Esophagus squamous epithelium (tissue), 4 donors: ENCODE data around the gene THADA.

Experiments used
- CTCF ChIP-seq, 6 experiments: fragments of 450-650 bp in 4 of 6; fragments of 200-600 bp in 2 of 6; sonication (generic) in 2 of 6; IDR thresholded peaks; one replicate each; pipeline ENCODE4 v1.5.1; 2016 to 2019; ENCODE audit warnings: antibody characterized with exemption in 6 of 6, mild to moderate bottlenecking in 4 of 6, moderate library complexity in 4 of 6
- POLR2A ChIP-seq, 4 donors: fragments of 450-650 bp; IDR thresholded peaks; one replicate each; pipeline ENCODE4 v1.6.1; 2017; ENCODE audit warnings: antibody characterized with exemption in 4 of 4, mild to moderate bottlenecking in 4 of 4, moderate library complexity in 3 of 4

GRCh38 chr2:43460611-43461365, 135.1 kb downstream of the THADA start:
- TF ChIP-seq CTCF (IDR thresholded peaks at IDR 0.05) = no peak
- TF ChIP-seq POLR2A (IDR thresholded peaks at IDR 0.05) = no peak
